Lower lobe of right lung (tissue), 2 donors: ENCODE data around the gene IRAK3. TPM values are rescaled to one million over a fixed set of nuclear protein-coding genes. Genes with fewer than 3 reads are reported as not detected.

Source experiments
- ATAC-seq, 2 donors: fragments of 200-7000 bp; cut with Tn5 transposase; one replicate each; pipeline ENCODE4 v1.9.1; 2020 to 2022; ENCODE audit warnings: mild to moderate bottlenecking in 2 of 2, moderate library complexity in 2 of 2
- DNase-seq: peaks from one replicate; pipeline ENCODE4 v3.0.0-alpha.2; 2020
- H3K27ac ChIP-seq: fragments of 200-600 bp; one replicate; pipeline ENCODE4 v1.8.0; 2022
- H3K27me3 ChIP-seq: fragments of 200-600 bp; one replicate; pipeline ENCODE4 v1.8.0; 2022; ENCODE audit warnings: low read depth
- H3K36me3 ChIP-seq: fragments of 200-600 bp; one replicate; pipeline ENCODE4 v1.8.0; 2022; ENCODE audit warnings: mild to moderate bottlenecking
- H3K4me1 ChIP-seq: fragments of 200-600 bp; one replicate; pipeline ENCODE4 v1.8.0; 2022
- H3K4me3 ChIP-seq: fragments of 200-600 bp; one replicate; pipeline ENCODE4 v1.8.0; 2022; ENCODE audit warnings: mild to moderate bottlenecking
- H3K9me3 ChIP-seq: fragments of 200-600 bp; one replicate; pipeline ENCODE4 v1.8.0; 2022
- intact Hi-C: fragments of 100-400 bp; cut with DNase I; formaldehyde crosslinking; loops from one replicate; pipeline ENCODE4 v1.11.0; 2022
- total RNA-seq: library from RNA; stranded (reverse); fragmentation: NEBNext Ultra II Directional; extraction: Animal tissue kit (Norgen Biotek cat#: 25700); gene quantifications from one replicate; pipeline ENCODE4 v1.2.1, GENCODE V29; 2021
- TF ChIP-seq, protein P1 (sequence below): fragments of 200-600 bp; IDR thresholded peaks from one replicate; pipeline ENCODE4 v1.8.0; 2022; ENCODE audit warnings: antibody characterized with exemption, mild to moderate bottlenecking
- donor health status: DM: no; HTN: yes; CAD: no; lungs with severe emphysema.

IRAK3 gene
- total RNA-seq, 1 donor from 2014 or later: 50.7 TPM

DNA sequence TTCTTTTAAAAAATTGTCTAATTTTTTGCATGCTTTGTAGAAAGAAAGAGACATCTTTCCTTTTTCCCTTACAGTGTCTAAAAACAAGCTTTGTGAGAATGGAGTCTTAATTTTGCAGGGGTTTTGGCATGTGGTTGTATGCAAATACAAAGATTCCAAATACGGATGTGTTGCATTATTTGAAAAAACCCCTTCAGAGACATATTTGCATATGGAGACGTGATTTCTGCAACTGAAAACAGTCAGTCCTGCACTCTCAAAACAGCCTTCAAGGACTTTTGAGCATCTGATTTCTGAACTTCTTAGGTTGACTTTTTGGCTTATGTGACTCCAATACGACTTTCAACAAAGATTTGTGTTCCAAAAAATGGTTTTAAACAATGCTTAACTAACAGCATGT lies 7.8 kb downstream of the IRAK3 start:
- TF ChIP-seq, protein P1, sequence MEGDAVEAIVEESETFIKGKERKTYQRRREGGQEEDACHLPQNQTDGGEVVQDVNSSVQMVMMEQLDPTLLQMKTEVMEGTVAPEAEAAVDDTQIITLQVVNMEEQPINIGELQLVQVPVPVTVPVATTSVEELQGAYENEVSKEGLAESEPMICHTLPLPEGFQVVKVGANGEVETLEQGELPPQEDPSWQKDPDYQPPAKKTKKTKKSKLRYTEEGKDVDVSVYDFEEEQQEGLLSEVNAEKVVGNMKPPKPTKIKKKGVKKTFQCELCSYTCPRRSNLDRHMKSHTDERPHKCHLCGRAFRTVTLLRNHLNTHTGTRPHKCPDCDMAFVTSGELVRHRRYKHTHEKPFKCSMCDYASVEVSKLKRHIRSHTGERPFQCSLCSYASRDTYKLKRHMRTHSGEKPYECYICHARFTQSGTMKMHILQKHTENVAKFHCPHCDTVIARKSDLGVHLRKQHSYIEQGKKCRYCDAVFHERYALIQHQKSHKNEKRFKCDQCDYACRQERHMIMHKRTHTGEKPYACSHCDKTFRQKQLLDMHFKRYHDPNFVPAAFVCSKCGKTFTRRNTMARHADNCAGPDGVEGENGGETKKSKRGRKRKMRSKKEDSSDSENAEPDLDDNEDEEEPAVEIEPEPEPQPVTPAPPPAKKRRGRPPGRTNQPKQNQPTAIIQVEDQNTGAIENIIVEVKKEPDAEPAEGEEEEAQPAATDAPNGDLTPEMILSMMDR: no peak
- intact Hi-C loops: no loop called here
- DNase-seq: no peak
- Histone ChIP-seq H3K4me3 (no peak overlapping the region), H3K4me1 (peaks cover 45% of the 10 kb centered on the region), H3K9me3 (no peaks in the 10 kb centered on the region), H3K27me3 (no peaks in the 10 kb centered on the region), H3K36me3 (peaks cover 8% of the 10 kb centered on the region), H3K27ac (no peak overlapping the region)
- peak in 1 of 2 donors; percentile 61 for ATAC-seq

- Histone ChIP-seq H3K9me3 (no peaks in the 10 kb centered on the region), H3K27me3 (no peaks in the 10 kb centered on the region), H3K4me1 (peaks cover 42% of the 10 kb centered on the region), H3K4me3 (no peak overlapping the region), H3K36me3 (peaks cover 8% of the 10 kb centered on the region), H3K27ac (no peak overlapping the region)
- TF ChIP-seq, protein P1: no peak
- intact Hi-C loops: no loop called here
- ATAC-seq: no peak
- no peak for DNase-seq
These were observed 8.5 kb downstream of the IRAK3 start for GRCh38 chr12:66197495-66197921.

DNA sequence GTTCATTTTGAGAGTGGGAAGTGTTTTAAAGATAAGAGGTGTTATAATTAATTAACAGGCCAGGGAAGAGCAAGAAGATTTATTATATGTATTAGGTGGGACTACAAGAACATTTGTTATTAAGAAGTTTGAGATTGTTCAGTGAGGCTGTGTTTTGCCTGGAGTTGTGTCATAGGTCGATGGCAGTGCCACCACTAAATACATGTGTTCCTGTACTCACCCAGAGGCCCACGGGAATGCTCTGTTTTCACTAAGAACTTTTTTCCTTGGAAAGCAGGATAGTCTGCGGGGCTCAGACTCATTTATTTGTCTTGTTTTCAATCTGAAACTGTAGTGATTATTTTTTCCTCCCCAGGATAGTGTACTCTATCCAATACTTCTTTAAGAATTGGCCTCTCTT lies 10.1 kb downstream of the IRAK3 start:
- ATAC-seq (no peak), DNase-seq (no peak)
- peaks cover 32% of the 10 kb centered on the region for H3K4me1 ChIP-seq
- intact Hi-C loops: no loop called here
- H3K27me3 ChIP-seq: no peaks in the 10 kb centered on the region
- TF ChIP-seq, protein P1: no peak
- no peak overlapping the region for H3K27ac ChIP-seq
- no peaks in the 10 kb centered on the region for H3K9me3 ChIP-seq
- H3K4me3 ChIP-seq: no peak overlapping the region
- H3K36me3 ChIP-seq: peaks cover 6% of the 10 kb centered on the region

GRCh38 chr12:66199831-66200509 lies 11.0 kb downstream of the IRAK3 start:
- intact Hi-C loops: no loop called here

DNA sequence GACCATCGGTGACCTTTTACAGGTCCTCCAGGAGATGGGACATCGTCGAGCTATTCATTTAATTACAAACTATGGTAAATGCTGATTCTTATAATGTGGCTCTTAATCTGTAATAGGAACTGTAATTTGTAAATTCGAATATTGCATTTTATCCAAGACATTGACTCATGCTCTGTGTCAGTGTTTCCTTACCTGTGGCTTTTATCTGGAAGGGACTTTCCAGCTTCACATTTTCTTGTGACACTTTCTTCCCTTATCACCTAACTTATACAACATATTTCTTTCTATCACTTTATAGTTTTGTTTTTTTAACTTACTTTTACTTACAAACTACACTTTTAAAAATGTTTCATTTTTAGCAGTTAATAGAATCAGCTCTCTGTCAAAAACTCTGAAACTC lies 14.8 kb downstream of the IRAK3 start:
- intact Hi-C loops: no loop called here
- DNase-seq (no peak), ATAC-seq (no peak)
- no peaks in the 10 kb centered on the region for H3K4me1 ChIP-seq
- H3K9me3 ChIP-seq: no peaks in the 10 kb centered on the region
- no peak overlapping the region for H3K4me3 ChIP-seq
- TF ChIP-seq, protein P1: no peak
- H3K36me3 ChIP-seq: peaks cover 5% of the 10 kb centered on the region
- no peaks in the 10 kb centered on the region for H3K27me3 ChIP-seq
- H3K27ac ChIP-seq: no peak overlapping the region

More at GRCh38 chr12:66199831-66200509, 11.0 kb downstream of the IRAK3 start:
- DNase-seq (no peak), ATAC-seq (no peak)
- TF ChIP-seq, protein P1: no peak
- Histone ChIP-seq H3K27me3 (no peaks in the 10 kb centered on the region), H3K9me3 (no peaks in the 10 kb centered on the region), H3K4me3 (no peak overlapping the region), H3K4me1 (peaks cover 30% of the 10 kb centered on the region), H3K36me3 (no peaks in the 10 kb centered on the region), H3K27ac (no peak overlapping the region)
